NCI-H2196 treated with DMSO at 0.1 percent for 48 hours (cell line): Measurements from ENCODE around the gene NPIPA5.
"Not testable (repeated sequence)": the region's sequence is repeated elsewhere in the genome, so short reads cannot be mapped to it uniquely, and the experiment has no call there.

Experiments
- DNase-seq: peaks from one replicate; lab custom pipeline; 2025; ENCODE audit not compliant: unreplicated experiment; lab: John Stamatoyannopoulos, UW

NPIPA5 gene

GRCh38 chr16:15378194-15378593 is at the start of gene NPIPA5:
NPIPA5 (minus strand) TSS chr16:15378294; CDS start chr16:15378294, 0 bp downstream.
- DNase-seq = not testable (repeated sequence)

GRCh38 chr16:15427648-15428239 is 49.6 kb upstream of the NPIPA5 start:
- peak; percentile 43 for DNase-seq

- no peak for DNase-seq
Measured at GRCh38 chr16:15426796-15427195, 48.7 kb upstream of the NPIPA5 start.

GRCh38 chr16:15425861-15426260 is 47.8 kb upstream of the NPIPA5 start:
- no peak for DNase-seq

- no peak for DNase-seq
Measured at GRCh38 chr16:15422222-15422621, 44.1 kb upstream of the NPIPA5 start.

GRCh38 chr16:15421696-15422095 is 43.6 kb upstream of the NPIPA5 start:
- not testable (repeated sequence) for DNase-seq

GRCh38 chr16:15418206-15418605 is 40.1 kb upstream of the NPIPA5 start:
- no peak for DNase-seq

- no peak for DNase-seq
Measured at GRCh38 chr16:15417197-15417596, 39.1 kb upstream of the NPIPA5 start.

GRCh38 chr16:15415511-15415985 is 37.5 kb upstream of the NPIPA5 start:
- no peak for DNase-seq

GRCh38 chr16:15409476-15409875 is 31.4 kb upstream of the NPIPA5 start:
- not testable (repeated sequence) for DNase-seq

- not testable (repeated sequence) for DNase-seq
Measured at GRCh38 chr16:15407756-15408155, 29.7 kb upstream of the NPIPA5 start.

GRCh38 chr16:15404792-15405191 is 26.7 kb upstream of the NPIPA5 start:
- no peak for DNase-seq

- DNase-seq = not testable (repeated sequence)
Measured at GRCh38 chr16:15404091-15404490, 26.0 kb upstream of the NPIPA5 start.

- no peak for DNase-seq
Measured at GRCh38 chr16:15403392-15403995, 25.4 kb upstream of the NPIPA5 start.

GRCh38 chr16:15401972-15402371 is 23.9 kb upstream of the NPIPA5 start:
- no peak for DNase-seq

GRCh38 chr16:15400314-15400713 is 22.2 kb upstream of the NPIPA5 start:
- DNase-seq = not testable (repeated sequence)

GRCh38 chr16:15399317-15399716 is 21.2 kb upstream of the NPIPA5 start:
- DNase-seq = no peak

GRCh38 chr16:15398618-15399316 is 20.7 kb upstream of the NPIPA5 start:
- DNase-seq = no peak

GRCh38 chr16:15396948-15397594 is 19.0 kb upstream of the NPIPA5 start:
- DNase-seq = no peak

- not testable (repeated sequence) for DNase-seq
Measured at GRCh38 chr16:15396509-15396829, 18.4 kb upstream of the NPIPA5 start.

- not testable (repeated sequence) for DNase-seq
Measured at GRCh38 chr16:15395631-15396508, 17.8 kb upstream of the NPIPA5 start, which contains the start of gene MPV17L. MPV17L (plus strand) TSS chr16:15395754; CDS start chr16:15395898, 144 bp downstream.
